ENCODE measurements around the gene KDM5A. TPM values are rescaled to one million over a fixed set of nuclear protein-coding genes. Genes with fewer than 3 reads are reported as not detected.

The KDM5A gene
- total and polyA plus RNA-seq, 5 donors = 6.4 to 36.8 (median 34.1) TPM

- WGBS = 62% methylated on average over 3 of the region's 3 CpGs
- DNase-seq = no peak
- intact Hi-C loops (cut with DNase I) = no loop called here
- no peak for ATAC-seq
- Histone ChIP-seq H3K27ac (ENCODE audit: low read length) (no peak overlapping the region), H3K4me1 (ENCODE audit: control insufficient read depth, insufficient read depth, low read length) (no peaks in the 10 kb centered on the region), H3K9me3 (ENCODE audit: control insufficient read depth, low read length) (no peaks in the 10 kb centered on the region), H3K27me3 (ENCODE audit: control insufficient read depth, insufficient read depth) (no peaks in the 10 kb centered on the region), H3K4me3 (ENCODE audit: low read length) (no peak overlapping the region)
These were observed 132.2 kb downstream of the KDM5A start for GRCh38 chr12:256958-257357.

- no peak for DNase-seq
- ATAC-seq = no peak
- intact Hi-C loops (cut with DNase I) = no loop called here
- WGBS = 92% methylated on average over 6 of the region's 6 CpGs
- H3K4me1 ChIP-seq (ENCODE audit: control insufficient read depth, insufficient read depth, low read length) = no peaks in the 10 kb centered on the region
- no peaks in the 10 kb centered on the region for H3K9me3 ChIP-seq (ENCODE audit: control insufficient read depth, low read length)
- no peaks in the 10 kb centered on the region for H3K27me3 ChIP-seq (ENCODE audit: control insufficient read depth, insufficient read depth)
- no peak overlapping the region for H3K4me3 ChIP-seq (ENCODE audit: low read length)
- H3K27ac ChIP-seq (ENCODE audit: low read length) = no peak overlapping the region
These were observed 132.9 kb downstream of the KDM5A start for GRCh38 chr12:256225-256624.

DNA sequence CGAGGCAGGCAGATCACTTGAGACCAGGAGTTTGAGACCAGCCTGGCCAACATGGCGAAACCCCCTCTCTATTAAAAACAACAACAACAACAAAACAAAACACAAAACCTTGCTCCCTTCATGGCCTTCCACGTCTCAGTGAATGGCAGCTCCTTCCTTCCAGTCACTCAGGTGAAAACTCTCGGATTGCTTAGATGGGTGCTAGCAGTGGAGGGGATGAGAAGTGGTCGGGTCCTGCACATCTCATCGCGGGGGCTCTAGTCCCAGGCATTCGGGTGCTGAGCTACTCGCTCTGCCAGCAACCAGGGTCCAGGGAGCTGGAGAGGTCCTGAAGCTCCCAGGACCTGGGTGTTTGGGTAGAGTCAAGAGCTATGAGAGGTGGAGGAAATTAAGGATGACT lies 134.2 kb downstream of the KDM5A start:
- Histone ChIP-seq H3K9me3 (ENCODE audit: control insufficient read depth, low read length) (no peaks in the 10 kb centered on the region), H3K27me3 (ENCODE audit: control insufficient read depth, insufficient read depth) (no peaks in the 10 kb centered on the region), H3K27ac (ENCODE audit: low read length) (no peak overlapping the region), H3K4me3 (ENCODE audit: low read length) (no peak overlapping the region), H3K4me1 (ENCODE audit: control insufficient read depth, insufficient read depth, low read length) (no peaks in the 10 kb centered on the region)
- intact Hi-C loops (cut with DNase I) = no loop called here
- 84% methylated on average over 9 of the region's 9 CpGs for WGBS
- DNase-seq (no peak), ATAC-seq (no peak)

- no peaks in the 10 kb centered on the region for H3K27me3 ChIP-seq (ENCODE audit: control insufficient read depth, insufficient read depth)
- 56% methylated on average over 10 of the region's 10 CpGs for WGBS
- H3K9me3 ChIP-seq (ENCODE audit: control insufficient read depth, low read length) = no peaks in the 10 kb centered on the region
- ATAC-seq = peak in 1 of 2 donors; percentile 61
- intact Hi-C loops (cut with DNase I) = no loop called here
- no peak for DNase-seq
- H3K4me3 ChIP-seq (ENCODE audit: low read length) = no peak overlapping the region
- H3K4me1 ChIP-seq (ENCODE audit: control insufficient read depth, insufficient read depth, low read length) = no peaks in the 10 kb centered on the region
- H3K27ac ChIP-seq (ENCODE audit: low read length) = no peak overlapping the region
These were observed 135.1 kb downstream of the KDM5A start for GRCh38 chr12:254039-254438.

DNA sequence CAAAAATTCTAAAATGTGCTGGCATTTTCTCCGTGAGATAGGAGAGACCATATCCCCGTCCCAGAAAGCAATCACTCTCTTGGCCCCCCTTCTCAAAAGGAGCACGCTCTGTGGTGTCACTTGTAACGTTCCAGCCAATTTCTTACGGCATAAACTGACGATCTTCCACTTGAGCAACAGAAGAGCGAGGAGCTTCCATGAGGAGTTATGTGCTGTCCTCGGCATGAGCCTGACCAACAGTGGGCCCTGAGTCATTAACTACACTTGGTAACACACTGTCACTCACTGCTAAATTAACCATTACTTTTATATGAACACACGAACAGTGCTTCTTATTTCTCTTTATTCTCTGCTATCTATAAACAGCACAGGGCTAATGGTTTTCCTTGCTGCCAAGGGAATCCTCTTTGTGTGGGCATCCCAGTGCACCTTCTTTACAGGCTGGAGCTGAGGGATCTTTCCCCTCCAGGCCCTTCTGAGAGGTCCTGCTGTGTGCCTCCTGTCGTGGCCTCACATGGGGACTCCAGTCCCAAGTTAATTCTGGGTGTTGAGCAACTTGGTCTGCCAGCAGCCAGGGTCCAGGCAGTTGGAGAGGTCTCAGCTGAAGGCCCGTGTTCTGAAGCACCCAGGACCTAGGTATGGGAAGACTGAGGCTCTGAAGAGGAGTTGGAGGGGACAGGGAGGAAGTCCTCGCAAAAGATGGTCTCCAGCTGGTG lies 135.8 kb downstream of the KDM5A start:
- Histone ChIP-seq H3K27ac (ENCODE audit: low read length) (no peak overlapping the region), H3K4me3 (ENCODE audit: low read length) (no peak overlapping the region), H3K4me1 (ENCODE audit: control insufficient read depth, insufficient read depth, low read length) (no peaks in the 10 kb centered on the region), H3K27me3 (ENCODE audit: control insufficient read depth, insufficient read depth) (no peaks in the 10 kb centered on the region), H3K9me3 (ENCODE audit: control insufficient read depth, low read length) (no peaks in the 10 kb centered on the region)
- ATAC-seq (no peak), DNase-seq (no peak)
- intact Hi-C loops (cut with DNase I) = no loop called here
- WGBS = 78% methylated on average over 12 of the region's 12 CpGs

DNA sequence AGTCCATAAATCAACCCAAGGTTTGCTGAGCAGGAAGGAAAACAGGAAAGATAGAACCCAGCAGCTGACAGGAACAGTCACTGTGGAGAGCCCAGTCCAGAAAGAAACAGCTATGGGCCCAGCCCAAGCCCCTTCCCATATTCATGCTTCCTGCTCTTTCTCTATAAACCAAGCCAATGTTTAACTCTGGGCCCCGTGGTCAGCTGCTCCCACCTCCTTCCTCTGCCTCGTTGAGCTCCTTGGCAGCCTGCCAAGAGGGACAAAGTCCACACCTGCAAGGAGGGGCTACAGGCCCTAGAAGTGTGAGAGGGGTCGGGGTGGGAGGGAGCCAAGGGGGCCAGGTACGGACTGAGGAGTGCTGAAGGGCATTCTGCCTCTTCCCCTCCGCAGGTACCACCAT lies 136.5 kb downstream of the KDM5A start:
- no peaks in the 10 kb centered on the region for H3K4me1 ChIP-seq (ENCODE audit: control insufficient read depth, insufficient read depth, low read length)
- ATAC-seq = no peak
- no peak overlapping the region for H3K27ac ChIP-seq (ENCODE audit: low read length)
- intact Hi-C loops (cut with DNase I) = no loop called here
- WGBS = 51% methylated on average over 5 of the region's 5 CpGs
- H3K9me3 ChIP-seq (ENCODE audit: control insufficient read depth, low read length) = no peaks in the 10 kb centered on the region
- H3K4me3 ChIP-seq (ENCODE audit: low read length) = no peak overlapping the region
- no peak for DNase-seq
- no peaks in the 10 kb centered on the region for H3K27me3 ChIP-seq (ENCODE audit: control insufficient read depth, insufficient read depth)

DNA sequence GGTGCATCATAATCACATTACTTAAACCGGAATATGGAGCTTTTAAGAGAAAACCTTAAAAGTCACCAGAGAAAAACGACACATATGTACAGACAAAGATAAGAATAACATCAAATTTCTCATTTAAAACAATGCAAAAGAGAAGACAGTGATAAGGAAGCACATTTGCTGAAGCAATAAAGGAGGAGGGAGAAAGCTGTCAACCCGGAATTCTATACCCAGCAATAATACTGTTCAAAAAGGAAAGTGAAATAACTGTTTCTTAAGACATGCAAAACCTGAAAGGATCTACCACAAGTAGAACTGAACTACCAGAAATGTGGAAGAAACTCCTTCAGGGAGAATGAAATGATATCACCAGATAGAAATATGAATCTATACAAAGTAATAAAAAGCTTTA lies 141.8 kb downstream of the KDM5A start:
- intact Hi-C loops (cut with DNase I) = no loop called here
- no peak overlapping the region for H3K27ac ChIP-seq (ENCODE audit: low read length)
- WGBS = 86% methylated on average over 3 of the region's 3 CpGs
- no peaks in the 10 kb centered on the region for H3K27me3 ChIP-seq (ENCODE audit: control insufficient read depth, insufficient read depth)
- H3K4me1 ChIP-seq (ENCODE audit: control insufficient read depth, insufficient read depth, low read length) = no peaks in the 10 kb centered on the region
- DNase-seq = no peak
- ATAC-seq = no peak
- no peak overlapping the region for H3K4me3 ChIP-seq (ENCODE audit: low read length)
- no peaks in the 10 kb centered on the region for H3K9me3 ChIP-seq (ENCODE audit: control insufficient read depth, low read length)

DNA sequence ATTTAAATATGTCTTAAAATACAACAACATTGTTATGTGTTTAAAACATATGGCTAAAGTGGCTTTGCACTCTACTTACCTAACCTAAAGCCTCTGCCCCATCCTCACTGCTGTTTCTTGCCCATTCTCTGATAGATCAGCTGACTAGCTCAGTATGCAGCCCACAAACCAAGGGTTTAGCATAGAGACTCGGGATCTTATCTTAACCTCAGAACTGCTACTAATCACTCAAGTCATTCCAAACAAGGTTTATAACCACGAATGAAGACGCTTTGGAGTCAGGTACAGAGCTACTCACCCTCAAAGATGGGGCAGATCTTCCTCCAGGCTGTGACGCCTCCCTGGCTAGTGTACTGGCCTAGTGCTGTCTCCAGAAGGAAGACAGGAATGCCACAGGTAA lies 145.7 kb downstream of the KDM5A start:
- Histone ChIP-seq H3K27me3 (ENCODE audit: control insufficient read depth, insufficient read depth) (no peaks in the 10 kb centered on the region), H3K4me1 (ENCODE audit: control insufficient read depth, insufficient read depth, low read length) (no peaks in the 10 kb centered on the region), H3K4me3 (ENCODE audit: low read length) (no peak overlapping the region), H3K9me3 (ENCODE audit: control insufficient read depth, low read length) (no peaks in the 10 kb centered on the region), H3K27ac (ENCODE audit: low read length) (no peak overlapping the region)
- ATAC-seq (no peak), DNase-seq (no peak)
- 59% methylated on average over 4 of the region's 4 CpGs for WGBS
- intact Hi-C loops (cut with DNase I) = no loop called here

DNA sequence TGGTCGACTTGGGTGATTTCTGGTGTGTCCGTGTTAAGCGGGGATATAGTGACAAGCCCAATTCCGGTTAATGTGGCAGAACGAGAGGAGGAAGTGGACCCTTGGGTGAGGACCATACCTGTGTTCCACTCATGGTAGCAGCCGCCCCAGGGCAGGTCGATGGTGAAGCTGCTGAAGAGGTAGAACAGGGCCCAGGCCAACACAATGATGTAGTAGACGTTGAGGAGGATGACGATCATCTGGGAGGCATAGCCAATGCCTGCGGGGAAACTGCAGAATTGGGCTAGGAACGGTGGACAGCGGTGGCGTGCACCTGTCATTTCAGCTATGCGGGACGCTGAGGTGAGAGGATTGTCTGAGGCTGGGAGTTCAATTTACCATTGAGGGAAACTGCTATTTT lies 146.6 kb downstream of the KDM5A start:
- intact Hi-C loops (cut with DNase I) = no loop called here
- WGBS = 91% methylated on average over 15 of the region's 15 CpGs
- no peak overlapping the region for H3K27ac ChIP-seq (ENCODE audit: low read length)

GRCh38 chr12:241266-241665 lies 147.9 kb downstream of the KDM5A start:
- Histone ChIP-seq H3K4me1 (ENCODE audit: control insufficient read depth, insufficient read depth, low read length) (no peaks in the 10 kb centered on the region), H3K27ac (ENCODE audit: low read length) (no peak overlapping the region), H3K27me3 (ENCODE audit: control insufficient read depth, insufficient read depth) (no peaks in the 10 kb centered on the region), H3K9me3 (ENCODE audit: control insufficient read depth, low read length) (no peaks in the 10 kb centered on the region), H3K4me3 (ENCODE audit: low read length) (no peak overlapping the region)
- DNase-seq (no peak), ATAC-seq (no peak)
- intact Hi-C loops (cut with DNase I) = no loop called here
- WGBS = 91% methylated on average over 9 of the region's 9 CpGs

More for the DNA sequence above, 146.6 kb downstream of the KDM5A start:
- ATAC-seq = no peak
- Histone ChIP-seq H3K27me3 (ENCODE audit: control insufficient read depth, insufficient read depth) (no peaks in the 10 kb centered on the region), H3K4me1 (ENCODE audit: control insufficient read depth, insufficient read depth, low read length) (no peaks in the 10 kb centered on the region), H3K4me3 (ENCODE audit: low read length) (no peak overlapping the region), H3K9me3 (ENCODE audit: control insufficient read depth, low read length) (no peaks in the 10 kb centered on the region)
- no peak for DNase-seq

- DNase-seq (no peak), ATAC-seq (no peak)
- intact Hi-C loops (cut with DNase I) = no loop called here
- Histone ChIP-seq H3K9me3 (ENCODE audit: control insufficient read depth, low read length) (no peaks in the 10 kb centered on the region), H3K27me3 (ENCODE audit: control insufficient read depth, insufficient read depth) (no peaks in the 10 kb centered on the region), H3K4me3 (ENCODE audit: low read length) (no peak overlapping the region), H3K27ac (ENCODE audit: low read length) (no peak overlapping the region), H3K4me1 (ENCODE audit: control insufficient read depth, insufficient read depth, low read length) (no peaks in the 10 kb centered on the region)
- WGBS = 90% methylated on average over 9 of the region's 9 CpGs
These were observed 148.6 kb downstream of the KDM5A start for GRCh38 chr12:240566-240965.

Data from right cardiac atrium (tissue), 5 donors.